ENCODE results near the gene CYP4F3. TPM values are rescaled to one million over a fixed set of nuclear protein-coding genes. Genes with fewer than 3 reads are reported as not detected.

CYP4F3 gene
- total and polyA plus RNA-seq, 2 of the 13 experiments (the other 11 are each of a cell fraction or from before 2014, with no cell fraction given): 17.8 to 22.8 TPM

GRCh38 chr19:15673176-15673654 is 32.5 kb downstream of the CYP4F3 start (continued):
- TF ChIP-seq ZNF276 (CRISPR knock-in tag; IDR thresholded peaks at IDR 0.05; ENCODE audit: low read depth) (no peak), ZNF777 (CRISPR knock-in tag; IDR thresholded peaks at IDR 0.05) (no peak), RARA (CRISPR knock-in tag; IDR thresholded peaks at IDR 0.05) (no peak), TBX3 (IDR thresholded peaks at IDR 0.05; ENCODE audit: borderline replicate concordance) (no peak), MIER2 (CRISPR knock-in tag; IDR thresholded peaks at IDR 0.05) (peak; percentile 78; the same call in 1 of the 2 replicates), CSRNP2 (CRISPR knock-in tag; conservative IDR thresholded peaks at IDR 0.05; ENCODE audit: low read depth) (no peak), ESRRA (CRISPR knock-in tag; IDR thresholded peaks at IDR 0.05; ENCODE audit: low read depth) (no peak), ZNF101 (CRISPR knock-in tag; IDR thresholded peaks at IDR 0.05; ENCODE audit: borderline replicate concordance, low read depth) (no peak), ZNF724P (CRISPR knock-in tag; IDR thresholded peaks at IDR 0.05; ENCODE audit: borderline replicate concordance) (no peak), SIX1 (CRISPR knock-in tag; IDR thresholded peaks at IDR 0.05; ENCODE audit: borderline replicate concordance) (no peak), CTCF (CRISPR knock-in tag; IDR thresholded peaks at IDR 0.05) (peak; percentile 72), ZNF672 (CRISPR knock-in tag; IDR thresholded peaks at IDR 0.05) (no peak), MED13 (CRISPR knock-in tag; IDR thresholded peaks at IDR 0.05) (no peak), GPN1 (CRISPR knock-in tag; IDR thresholded peaks at IDR 0.05; ENCODE audit: borderline replicate concordance) (no peak), ZNF557 (CRISPR knock-in tag; IDR thresholded peaks at IDR 0.05) (no peak), ZNF720 (CRISPR knock-in tag; IDR thresholded peaks at IDR 0.05) (no peak), ZNF782 (CRISPR knock-in tag; IDR thresholded peaks at IDR 0.05; ENCODE audit: borderline replicate concordance) (no peak), MXD4 (CRISPR knock-in tag; IDR thresholded peaks at IDR 0.05) (no peak), ZNF781 (CRISPR knock-in tag; IDR thresholded peaks at IDR 0.05; ENCODE audit: borderline replicate concordance, not compliant biosample characterization) (no peak), SOX13 (IDR thresholded peaks at IDR 0.05) (no peak), SOX13 (CRISPR knock-in tag; conservative IDR thresholded peaks at IDR 0.05 in 1 of 2, IDR thresholded peaks at IDR 0.05 in 1 of 2) (peak in 1 of 2 experiments; percentile 34; a peak in 1 of 4 replicates), KLF13 (CRISPR knock-in tag; IDR thresholded peaks at IDR 0.05) (no peak), ATF5 (CRISPR knock-in tag; IDR thresholded peaks at IDR 0.05; ENCODE audit: low read depth) (no peak), THRA (CRISPR knock-in tag; IDR thresholded peaks at IDR 0.05; ENCODE audit: borderline replicate concordance) (0 out of 2 replicates have a peak, but pooled peaks have one; percentile 15), ZNF605 (CRISPR knock-in tag; IDR thresholded peaks at IDR 0.05) (no peak)

Data from HepG2 (cell line).